ENCODE data around the gene KIF26A.
"Not testable (repeated sequence)": the region's sequence is repeated elsewhere in the genome, so short reads cannot be mapped to it uniquely, and the experiment has no call there.

DNA sequence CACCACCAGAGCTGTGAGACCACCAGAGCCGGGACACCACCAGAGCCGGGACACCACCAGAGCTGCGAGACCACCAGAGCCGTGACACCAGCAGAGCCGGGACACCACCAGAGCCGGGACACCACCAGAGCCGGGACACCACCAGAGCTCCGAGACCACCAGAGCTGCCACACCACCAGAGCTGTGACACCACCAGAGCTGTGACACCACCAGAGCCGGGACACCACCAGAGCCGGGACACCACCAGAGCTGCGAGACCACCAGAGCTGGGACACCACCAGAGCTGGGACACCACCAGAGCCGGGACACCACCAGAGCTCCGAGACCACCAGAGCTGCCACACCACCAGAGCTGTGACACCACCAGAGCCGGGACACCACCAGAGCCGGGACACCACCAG is 70.7 kb downstream of the KIF26A start:
- TF ChIP-seq, protein P1, sequence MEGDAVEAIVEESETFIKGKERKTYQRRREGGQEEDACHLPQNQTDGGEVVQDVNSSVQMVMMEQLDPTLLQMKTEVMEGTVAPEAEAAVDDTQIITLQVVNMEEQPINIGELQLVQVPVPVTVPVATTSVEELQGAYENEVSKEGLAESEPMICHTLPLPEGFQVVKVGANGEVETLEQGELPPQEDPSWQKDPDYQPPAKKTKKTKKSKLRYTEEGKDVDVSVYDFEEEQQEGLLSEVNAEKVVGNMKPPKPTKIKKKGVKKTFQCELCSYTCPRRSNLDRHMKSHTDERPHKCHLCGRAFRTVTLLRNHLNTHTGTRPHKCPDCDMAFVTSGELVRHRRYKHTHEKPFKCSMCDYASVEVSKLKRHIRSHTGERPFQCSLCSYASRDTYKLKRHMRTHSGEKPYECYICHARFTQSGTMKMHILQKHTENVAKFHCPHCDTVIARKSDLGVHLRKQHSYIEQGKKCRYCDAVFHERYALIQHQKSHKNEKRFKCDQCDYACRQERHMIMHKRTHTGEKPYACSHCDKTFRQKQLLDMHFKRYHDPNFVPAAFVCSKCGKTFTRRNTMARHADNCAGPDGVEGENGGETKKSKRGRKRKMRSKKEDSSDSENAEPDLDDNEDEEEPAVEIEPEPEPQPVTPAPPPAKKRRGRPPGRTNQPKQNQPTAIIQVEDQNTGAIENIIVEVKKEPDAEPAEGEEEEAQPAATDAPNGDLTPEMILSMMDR (IDR thresholded peaks at IDR 0.05; ENCODE audit: low read depth, low read length) = not testable (repeated sequence)
- not testable (repeated sequence) for TF ChIP-seq EZH2phosphoT487 (IDR thresholded peaks at IDR 0.05; ENCODE audit: low read depth)

All from OCI-LY3 (cell line).